Esophagus squamous epithelium (tissue), 5 donors: Measurements from ENCODE around the gene DNAH14. TPM values are rescaled to one million over a fixed set of nuclear protein-coding genes. Genes with fewer than 3 reads are reported as not detected.
"Not testable (repeated sequence)": the region's sequence is repeated elsewhere in the genome, so short reads cannot be mapped to it uniquely, and the experiment has no call there.

Source experiments
- DNase-seq: peaks from one replicate; lab custom pipeline; 2025; lab: John Stamatoyannopoulos, UW
- H3K27ac ChIP-seq, 4 donors: fragments of 200-600 bp; sonication (generic); one replicate each; pipeline ENCODE4 v1.5.1; 2016 to 2019; ENCODE audit warnings: mild to moderate bottlenecking in 1 of 4
- H3K27me3 ChIP-seq, 4 donors: fragments of 200-600 bp; sonication (generic); 1 replicate in 3 of 4; 2 replicates in 1 of 4; pipeline versions ENCODE4 v1.5.1 to v1.6.0; 2017 to 2021; ENCODE audit warnings: antibody characterized with exemption in 1 of 4
- H3K36me3 ChIP-seq, 3 donors: fragments of 200-600 bp; sonication (generic); one replicate each; pipeline ENCODE4 v1.5.1; 2016 to 2019
- H3K4me1 ChIP-seq, 3 donors: fragments of 200-600 bp; sonication (generic); one replicate each; pipeline ENCODE4 v1.5.1; 2017 to 2019
- H3K4me3 ChIP-seq, 4 donors: fragments of 200-600 bp; sonication (generic); 1 replicate in 3 of 4; 2 replicates in 1 of 4; pipeline ENCODE4 v1.5.1; 2016 to 2019; ENCODE audit warnings: mild to moderate bottlenecking in 2 of 4, moderate library complexity in 1 of 4
- H3K9me3 ChIP-seq, 3 donors: fragments of 200-600 bp; sonication (generic); one replicate each; pipeline ENCODE4 v1.5.1; 2016 to 2019
- CTCF ChIP-seq, 6 experiments: fragments of 450-650 bp in 4 of 6; fragments of 200-600 bp in 2 of 6; sonication (generic) in 2 of 6; IDR thresholded peaks; one replicate each; pipeline ENCODE4 v1.5.1; 2016 to 2019; ENCODE audit warnings: antibody characterized with exemption in 6 of 6, mild to moderate bottlenecking in 4 of 6, moderate library complexity in 4 of 6
- POLR2A ChIP-seq, 4 donors: fragments of 450-650 bp; IDR thresholded peaks; one replicate each; pipeline ENCODE4 v1.6.1; 2017; ENCODE audit warnings: antibody characterized with exemption in 4 of 4, mild to moderate bottlenecking in 4 of 4, moderate library complexity in 3 of 4
- WGBS, 2 donors: methylation state at CpG; one replicate each; pipeline ENCODE4 v1.1.5; 2018; 5-methylcytosine and 5-hydroxymethylcytosine counted together
- intact Hi-C: fragments of 100-400 bp; cut with DNase I; formaldehyde crosslinking; loops from one replicate; pipeline ENCODE4 v1.15.0; 2022
- total RNA-seq, 4 donors: library from RNA; depleted of rRNA; stranded (reverse); fragments of >200 nt; gene quantifications; one replicate each; pipeline ENCODE4 v1.1.0, GENCODE V29; 2016
- donor health status: DM: yes; HTN: yes; CAD: no.

DNAH14 gene
- total RNA-seq, 4 donors from 2014 or later: 2.0 to 11.4 (median 7.3) TPM

GRCh38 chr1:225201447-225201846 is 272.0 kb downstream of the DNAH14 start:
- no peaks in the 10 kb centered on the region for H3K4me1 ChIP-seq
- TF ChIP-seq POLR2A (IDR thresholded peaks at IDR 0.05) (no peak), CTCF (IDR thresholded peaks at IDR 0.05) (no peak)
- H3K36me3 ChIP-seq: no peaks in the 10 kb centered on the region
- DNase-seq: no peak
- intact Hi-C loops: no loop called here
- H3K27me3 ChIP-seq: no peaks in the 10 kb centered on the region
- 53 to 65% methylated on average over 2 of the region's 3 CpGs for WGBS, 2 donors
- no peak overlapping the region for H3K4me3 ChIP-seq
- H3K9me3 ChIP-seq: no peaks in the 10 kb centered on the region
- no peak overlapping the region for H3K27ac ChIP-seq

- Histone ChIP-seq H3K36me3 (no peaks in the 10 kb centered on the region), H3K27me3 (no peaks in the 10 kb centered on the region), H3K4me3 (no peak overlapping the region), H3K9me3 (no peaks in the 10 kb centered on the region), H3K4me1 (no peaks in the 10 kb centered on the region), H3K27ac (no peak overlapping the region)
- 87 to 97% methylated on average over 2 of the region's 2 CpGs for WGBS, 2 donors
- TF ChIP-seq POLR2A (IDR thresholded peaks at IDR 0.05) (no peak), CTCF (IDR thresholded peaks at IDR 0.05) (no peak)
- no peak for DNase-seq
- intact Hi-C loops: no loop called here
These were observed 278.3 kb downstream of the DNAH14 start for GRCh38 chr1:225207791-225208190.

GRCh38 chr1:225209153-225209552 is 279.7 kb downstream of the DNAH14 start:
- TF ChIP-seq POLR2A (IDR thresholded peaks at IDR 0.05) (no peak), CTCF (IDR thresholded peaks at IDR 0.05) (no peak)

GRCh38 chr1:225210180-225210579 is 280.7 kb downstream of the DNAH14 start:
- H3K4me3 ChIP-seq, H3K36me3 ChIP-seq, H3K4me1 ChIP-seq, DNase-seq, intact Hi-C loops, H3K27ac ChIP-seq, H3K27me3 ChIP-seq, H3K9me3 ChIP-seq: not testable (repeated sequence)
- 74 to 92% methylated on average over 2 to 3 of the region's 3 CpGs for WGBS, 2 donors

More at GRCh38 chr1:225209153-225209552, 279.7 kb downstream of the DNAH14 start:
- DNase-seq: no peak
- Histone ChIP-seq H3K4me1 (no peaks in the 10 kb centered on the region), H3K4me3 (no peak overlapping the region), H3K36me3 (no peaks in the 10 kb centered on the region), H3K27ac (no peak overlapping the region), H3K9me3 (no peaks in the 10 kb centered on the region), H3K27me3 (no peaks in the 10 kb centered on the region)
- intact Hi-C loops: no loop called here

GRCh38 chr1:225211694-225212442 is 282.4 kb downstream of the DNAH14 start:
- H3K27me3 ChIP-seq, H3K4me1 ChIP-seq, H3K36me3 ChIP-seq, DNase-seq, intact Hi-C loops, H3K27ac ChIP-seq, H3K9me3 ChIP-seq, H3K4me3 ChIP-seq: not testable (repeated sequence)
- 83 to 95% methylated on average over 5 of the region's 5 CpGs for WGBS, 2 donors

GRCh38 chr1:225224287-225224686 is 294.8 kb downstream of the DNAH14 start:
- Histone ChIP-seq H3K4me3 (no peak overlapping the region), H3K9me3 (no peaks in the 10 kb centered on the region), H3K27me3 (no peaks in the 10 kb centered on the region), H3K27ac (no peak overlapping the region), H3K36me3 (no peaks in the 10 kb centered on the region), H3K4me1 (no peaks in the 10 kb centered on the region)
- no peak for DNase-seq
- intact Hi-C loops: no loop called here
- TF ChIP-seq CTCF (IDR thresholded peaks at IDR 0.05) (no peak), POLR2A (IDR thresholded peaks at IDR 0.05) (no peak)
- 57 to 81% methylated on average over 1 of the region's 1 CpG for WGBS, 2 donors
